WTC11 (cell line): ENCODE results near the gene EDC3. TPM values are rescaled to one million over a fixed set of nuclear protein-coding genes. Genes with fewer than 3 reads are reported as not detected.

Experiments used
- ATAC-seq: fragments of 200-7000 bp; cut with Tn5 transposase; 2 replicates; pipeline ENCODE4 v1.10.0; 2021; ENCODE audit warnings: mild to moderate bottlenecking, moderate library complexity
- CTCF ChIA-PET: fragments of 300-600 bp; sonication (Branson Sonifier 250); formaldehyde crosslinking; loops from one replicate; lab custom pipeline; 2021; ENCODE audit warnings: antibody characterized with exemption; lab: Charles Lee
- POLR2A ChIA-PET: fragments of 350-600 bp; sonication (Branson Sonifier 250); formaldehyde crosslinking; loops from one replicate; lab custom pipeline; 2021; ENCODE audit warnings: antibody characterized with exemption; lab: Charles Lee
- DNase-seq: peaks from one replicate; pipeline ENCODE4 v3.0.0; 2021; ENCODE audit warnings: low spot score
- H3K27ac Mint-ChIP-seq: 2 replicates; pipeline ENCODE4 v1.8.0; 2021; ENCODE audit warnings: mixed read lengths
- H3K27me3 Mint-ChIP-seq: 2 replicates; pipeline ENCODE4 v1.8.0; 2021; ENCODE audit warnings: low read depth, mild to moderate bottlenecking, moderate library complexity, mixed read lengths
- H3K36me3 Mint-ChIP-seq: 2 replicates; pipeline ENCODE4 v1.8.0; 2021; ENCODE audit warnings: mixed read lengths
- H3K4me1 Mint-ChIP-seq: 2 replicates; pipeline ENCODE4 v1.8.0; 2022; ENCODE audit warnings: mixed read lengths
- H3K4me3 Mint-ChIP-seq: 2 replicates; pipeline ENCODE4 v1.8.0; 2021; ENCODE audit warnings: mild to moderate bottlenecking, moderate library complexity, mixed read lengths
- H3K9me3 Mint-ChIP-seq: 2 replicates; pipeline ENCODE4 v1.8.0; 2021; ENCODE audit warnings: mixed read lengths
- CREM ChIP-seq: sonication (generic); formaldehyde crosslinking; IDR thresholded peaks from 2 replicates; pipeline ENCODE4 v1.8.1; 2022; ENCODE audit warnings: mild to moderate bottlenecking, missing genetic modification reagents, moderate library complexity
- FOXJ3 ChIP-seq: sonication (generic); formaldehyde crosslinking; IDR thresholded peaks from 2 replicates; pipeline ENCODE4 v1.9.0; 2021; ENCODE audit warnings: missing genetic modification reagents, mild to moderate bottlenecking, borderline replicate concordance
- FOXK1 ChIP-seq: sonication (generic); formaldehyde crosslinking; IDR thresholded peaks from 2 replicates; pipeline ENCODE4 v1.8.0; 2022; ENCODE audit warnings: mild to moderate bottlenecking, moderate library complexity, missing genetic modification reagents
- IRF2 ChIP-seq: sonication (generic); formaldehyde crosslinking; IDR thresholded peaks from 2 replicates; pipeline ENCODE4 v1.8.0; 2022; ENCODE audit warnings: low read depth, missing genetic modification reagents, borderline replicate concordance
- JAZF1 ChIP-seq: fragments of 250-450 bp; sonication (Bioruptor Pico); IDR thresholded peaks from 2 replicates; pipeline ENCODE4 v1.9.0; 2021; ENCODE audit warnings: moderate library complexity, mild to moderate bottlenecking, inconsistent platforms
- JUN ChIP-seq: sonication (generic); formaldehyde crosslinking; IDR thresholded peaks from 2 replicates; pipeline ENCODE4 v1.8.0; 2023; ENCODE audit warnings: mild to moderate bottlenecking, missing genetic modification reagents
- NR3C1 ChIP-seq: sonication (generic); formaldehyde crosslinking; conservative IDR thresholded peaks from 2 replicates; pipeline ENCODE4 v1.8.1; 2023; ENCODE audit warnings: low read depth, mild to moderate bottlenecking, missing genetic modification reagents
- OVOL2 ChIP-seq: fragments of 250-450 bp; sonication (Bioruptor Pico); IDR thresholded peaks from 2 replicates; pipeline ENCODE4 v1.9.0; 2021; ENCODE audit warnings: mild to moderate bottlenecking, borderline replicate concordance
- PRDM15 ChIP-seq: sonication (generic); formaldehyde crosslinking; IDR thresholded peaks from 2 replicates; pipeline ENCODE4 v1.8.0; 2022; ENCODE audit warnings: missing genetic modification reagents
- SOX15 ChIP-seq: fragments of 250-450 bp; sonication (Bioruptor Pico); IDR thresholded peaks from 2 replicates; pipeline ENCODE4 v1.9.0; 2021; ENCODE audit warnings: mild to moderate bottlenecking
- SP1 ChIP-seq: sonication (generic); formaldehyde crosslinking; conservative IDR thresholded peaks from 2 replicates; pipeline ENCODE4 v1.8.1; 2022; ENCODE audit warnings: missing genetic modification reagents
- TCF7 ChIP-seq: sonication (generic); formaldehyde crosslinking; IDR thresholded peaks from 2 replicates; pipeline ENCODE4 v1.8.0; 2022; ENCODE audit warnings: mild to moderate bottlenecking, low read depth, missing genetic modification reagents, moderate library complexity
- TEAD4 ChIP-seq: sonication (generic); formaldehyde crosslinking; IDR thresholded peaks from 2 replicates; pipeline ENCODE4 v1.8.0; 2022; ENCODE audit warnings: mild to moderate bottlenecking, missing genetic modification reagents
- USF2 ChIP-seq: sonication (generic); formaldehyde crosslinking; IDR thresholded peaks from 2 replicates; pipeline ENCODE4 v1.8.1; 2023; ENCODE audit warnings: mild to moderate bottlenecking, missing genetic modification reagents, moderate library complexity
- ZNF138 ChIP-seq: sonication (generic); formaldehyde crosslinking; conservative IDR thresholded peaks from 2 replicates; pipeline ENCODE4 v1.8.1; 2022; ENCODE audit warnings: mild to moderate bottlenecking, moderate library complexity, missing genetic modification reagents
- ZNF232 ChIP-seq: sonication (generic); formaldehyde crosslinking; IDR thresholded peaks from 2 replicates; pipeline ENCODE4 v1.8.0; 2022; ENCODE audit warnings: mild to moderate bottlenecking, missing genetic modification reagents
- ZNF317 ChIP-seq: sonication (generic); formaldehyde crosslinking; IDR thresholded peaks from 2 replicates; pipeline ENCODE4 v1.8.1; 2023; ENCODE audit warnings: low read depth, mild to moderate bottlenecking, moderate library complexity, missing genetic modification reagents, borderline replicate concordance
- ZNF423 ChIP-seq: fragments of 250-450 bp; sonication (Bioruptor Pico); IDR thresholded peaks from 2 replicates; pipeline ENCODE4 v2.1.2; 2022; ENCODE audit warnings: mild to moderate bottlenecking, moderate library complexity
- ZNF512 ChIP-seq: sonication (generic); formaldehyde crosslinking; IDR thresholded peaks from 2 replicates; pipeline ENCODE4 v1.8.1; 2022; ENCODE audit warnings: missing genetic modification reagents, borderline replicate concordance
- ZNF671 ChIP-seq: fragments of 250-450 bp; sonication (Bioruptor Pico); IDR thresholded peaks from 2 replicates; pipeline ENCODE4 v1.8.0; 2021; ENCODE audit warnings: mild to moderate bottlenecking
- total RNA-seq: library from RNA; stranded (reverse); gene quantifications from 3 replicates; pipeline ENCODE4 v1.2.3, GENCODE V29; 2021
- TF ChIP-seq, protein P1 (sequence below): sonication (generic); formaldehyde crosslinking; IDR thresholded peaks from 2 replicates; pipeline ENCODE4 v1.8.1; 2022; ENCODE audit warnings: mild to moderate bottlenecking, moderate library complexity, missing genetic modification reagents
- TF ChIP-seq, protein P2 (sequence below): sonication (generic); formaldehyde crosslinking; IDR thresholded peaks from 2 replicates; pipeline ENCODE4 v1.8.0; 2023; ENCODE audit warnings: missing genetic modification reagents
- TF ChIP-seq, protein P3 (sequence below): sonication (generic); formaldehyde crosslinking; IDR thresholded peaks from 2 replicates; pipeline ENCODE4 v1.8.1; 2023; ENCODE audit warnings: mild to moderate bottlenecking, missing genetic modification reagents, borderline replicate concordance

The EDC3 gene
- total RNA-seq, 1 experiment from 2014 or later: 54.7 TPM

DNA sequence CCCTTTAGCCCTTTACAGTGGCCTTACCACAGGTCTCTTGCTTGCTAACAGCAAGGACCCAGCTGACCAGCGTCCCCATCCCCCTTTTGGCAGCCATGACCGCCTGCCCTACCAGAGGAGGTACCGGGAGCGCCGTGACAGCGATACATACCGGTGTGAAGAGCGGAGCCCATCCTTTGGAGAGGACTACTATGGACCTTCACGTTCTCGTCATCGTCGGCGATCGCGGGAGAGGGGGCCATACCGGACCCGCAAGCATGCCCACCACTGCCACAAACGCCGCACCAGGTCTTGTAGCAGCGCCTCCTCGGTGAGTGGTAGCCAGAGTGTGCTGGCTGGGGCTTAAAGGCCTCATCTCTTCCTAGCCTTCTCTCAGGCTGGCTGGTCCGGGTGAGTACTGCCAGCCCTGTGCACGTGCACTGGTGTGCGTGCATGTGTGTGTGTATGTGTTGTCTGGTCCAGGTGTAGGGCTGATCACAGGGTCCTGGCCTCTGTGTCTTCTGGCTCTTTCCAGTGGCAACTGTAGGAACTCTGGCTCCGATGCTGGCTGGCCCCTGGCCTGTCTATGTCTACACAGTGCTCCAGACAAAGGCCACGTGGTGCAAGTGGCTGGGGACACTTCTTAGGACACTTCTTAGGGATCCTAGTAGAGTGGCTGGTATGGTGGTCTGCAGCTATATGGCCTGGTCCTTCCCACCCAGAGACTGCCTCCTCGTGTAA is 75.7 kb downstream of the EDC3 start:
- Mint-ChIP-seq H3K9me3 (no peaks in the 10 kb centered on the region), H3K4me3 (no peak overlapping the region), H3K27me3 (no peaks in the 10 kb centered on the region), H3K36me3 (peaks cover 52% of the 10 kb centered on the region), H3K27ac (no peak overlapping the region), H3K4me1 (peaks cover 22% of the 10 kb centered on the region)
- TF ChIP-seq, protein P1, sequence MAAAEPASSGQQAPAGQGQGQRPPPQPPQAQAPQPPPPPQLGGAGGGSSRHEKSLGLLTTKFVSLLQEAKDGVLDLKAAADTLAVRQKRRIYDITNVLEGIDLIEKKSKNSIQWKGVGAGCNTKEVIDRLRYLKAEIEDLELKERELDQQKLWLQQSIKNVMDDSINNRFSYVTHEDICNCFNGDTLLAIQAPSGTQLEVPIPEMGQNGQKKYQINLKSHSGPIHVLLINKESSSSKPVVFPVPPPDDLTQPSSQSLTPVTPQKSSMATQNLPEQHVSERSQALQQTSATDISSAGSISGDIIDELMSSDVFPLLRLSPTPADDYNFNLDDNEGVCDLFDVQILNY (CRISPR knock-in tag): no peak
- TF ChIP-seq NR3C1 (CRISPR knock-in tag) (no peak), SP1 (no peak), SOX15 (CRISPR knock-in tag) (no peak), ZNF671 (CRISPR knock-in tag) (no peak), JAZF1 (CRISPR knock-in tag) (no peak), OVOL2 (CRISPR knock-in tag) (no peak), PRDM15 (CRISPR knock-in tag) (no peak), IRF2 (no peak), ZNF317 (CRISPR knock-in tag) (no peak), USF2 (CRISPR knock-in tag) (no peak)
- TF ChIP-seq, protein P2, sequence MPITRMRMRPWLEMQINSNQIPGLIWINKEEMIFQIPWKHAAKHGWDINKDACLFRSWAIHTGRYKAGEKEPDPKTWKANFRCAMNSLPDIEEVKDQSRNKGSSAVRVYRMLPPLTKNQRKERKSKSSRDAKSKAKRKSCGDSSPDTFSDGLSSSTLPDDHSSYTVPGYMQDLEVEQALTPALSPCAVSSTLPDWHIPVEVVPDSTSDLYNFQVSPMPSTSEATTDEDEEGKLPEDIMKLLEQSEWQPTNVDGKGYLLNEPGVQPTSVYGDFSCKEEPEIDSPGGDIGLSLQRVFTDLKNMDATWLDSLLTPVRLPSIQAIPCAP: no peak
- POLR2A ChIA-PET: no interaction called here
- DNase-seq: no peak
- no peak for ATAC-seq
- CTCF ChIA-PET: interaction anchor here (6.3 to 6.5 kb wide), 2 partner anchors 13 to 150 kb away, joined by 78 to 87 read pairs; no protein-coding TSS in a partner anchor

DNA sequence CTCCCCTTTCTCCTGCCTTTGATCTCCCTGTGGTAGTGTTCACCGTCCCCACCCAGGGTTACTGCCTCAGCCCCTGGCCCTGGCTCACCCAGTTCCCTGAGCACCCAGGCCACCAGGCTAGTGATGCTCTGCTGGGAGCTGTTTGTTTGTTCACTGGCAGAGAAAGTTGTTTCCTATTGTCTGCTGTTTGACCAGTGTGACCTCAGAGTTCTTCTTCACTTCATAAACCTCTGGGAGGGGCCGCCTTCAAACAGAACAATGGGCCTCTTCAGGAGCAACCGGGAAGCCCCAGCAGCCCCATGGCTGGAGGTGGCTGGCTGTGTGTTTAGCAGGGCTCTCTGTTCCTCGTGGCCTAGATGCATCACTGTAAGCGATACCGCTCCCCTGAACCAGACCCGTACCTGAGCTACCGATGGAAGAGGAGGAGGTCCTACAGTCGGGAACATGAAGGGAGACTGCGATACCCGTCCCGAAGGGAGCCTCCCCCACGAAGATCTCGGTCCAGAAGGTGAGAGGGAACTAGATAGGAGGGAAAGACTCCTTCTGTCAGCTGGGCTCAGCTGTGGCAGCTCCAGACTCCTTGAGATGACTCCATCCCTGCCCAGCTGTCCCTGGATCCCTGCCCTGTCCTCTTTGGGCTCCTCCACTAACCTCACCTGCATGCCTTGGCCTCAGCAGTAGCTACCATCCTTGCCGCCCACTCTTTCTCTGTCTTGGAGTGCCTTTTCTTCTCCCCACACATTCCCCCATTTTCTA is 76.8 kb downstream of the EDC3 start:
- ATAC-seq: no peak
- Mint-ChIP-seq H3K27me3 (no peaks in the 10 kb centered on the region; the same call in 1 of the 2 replicates), H3K36me3 (peaks cover 41% of the 10 kb centered on the region), H3K4me3 (no peak overlapping the region), H3K4me1 (peaks cover 25% of the 10 kb centered on the region), H3K9me3 (no peaks in the 10 kb centered on the region), H3K27ac (no peak overlapping the region)
- ChIA-PET POLR2A (no interaction called here), CTCF (interaction anchor here (0.9 to 6.5 kb wide), 3 partner anchors 14 to 237 kb away, joined by 4 to 87 read pairs (median 78); no protein-coding TSS in a partner anchor)
- DNase-seq: no peak
- no peak for TF ChIP-seq ZNF512
- no peak for TF ChIP-seq CREM
- TF ChIP-seq TEAD4 (CRISPR knock-in tag): no peak
- TF ChIP-seq, protein P3, sequence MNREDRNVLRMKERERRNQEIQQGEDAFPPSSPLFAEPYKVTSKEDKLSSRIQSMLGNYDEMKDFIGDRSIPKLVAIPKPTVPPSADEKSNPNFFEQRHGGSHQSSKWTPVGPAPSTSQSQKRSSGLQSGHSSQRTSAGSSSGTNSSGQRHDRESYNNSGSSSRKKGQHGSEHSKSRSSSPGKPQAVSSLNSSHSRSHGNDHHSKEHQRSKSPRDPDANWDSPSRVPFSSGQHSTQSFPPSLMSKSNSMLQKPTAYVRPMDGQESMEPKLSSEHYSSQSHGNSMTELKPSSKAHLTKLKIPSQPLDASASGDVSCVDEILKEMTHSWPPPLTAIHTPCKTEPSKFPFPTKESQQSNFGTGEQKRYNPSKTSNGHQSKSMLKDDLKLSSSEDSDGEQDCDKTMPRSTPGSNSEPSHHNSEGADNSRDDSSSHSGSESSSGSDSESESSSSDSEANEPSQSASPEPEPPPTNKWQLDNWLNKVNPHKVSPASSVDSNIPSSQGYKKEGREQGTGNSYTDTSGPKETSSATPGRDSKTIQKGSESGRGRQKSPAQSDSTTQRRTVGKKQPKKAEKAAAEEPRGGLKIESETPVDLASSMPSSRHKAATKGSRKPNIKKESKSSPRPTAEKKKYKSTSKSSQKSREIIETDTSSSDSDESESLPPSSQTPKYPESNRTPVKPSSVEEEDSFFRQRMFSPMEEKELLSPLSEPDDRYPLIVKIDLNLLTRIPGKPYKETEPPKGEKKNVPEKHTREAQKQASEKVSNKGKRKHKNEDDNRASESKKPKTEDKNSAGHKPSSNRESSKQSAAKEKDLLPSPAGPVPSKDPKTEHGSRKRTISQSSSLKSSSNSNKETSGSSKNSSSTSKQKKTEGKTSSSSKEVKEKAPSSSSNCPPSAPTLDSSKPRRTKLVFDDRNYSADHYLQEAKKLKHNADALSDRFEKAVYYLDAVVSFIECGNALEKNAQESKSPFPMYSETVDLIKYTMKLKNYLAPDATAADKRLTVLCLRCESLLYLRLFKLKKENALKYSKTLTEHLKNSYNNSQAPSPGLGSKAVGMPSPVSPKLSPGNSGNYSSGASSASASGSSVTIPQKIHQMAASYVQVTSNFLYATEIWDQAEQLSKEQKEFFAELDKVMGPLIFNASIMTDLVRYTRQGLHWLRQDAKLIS: no peak
- TF ChIP-seq TCF7 (CRISPR knock-in tag): no peak
- TF ChIP-seq FOXJ3 (CRISPR knock-in tag): no peak
- no peak for TF ChIP-seq ZNF232
- TF ChIP-seq JUN: no peak
- no peak for TF ChIP-seq ZNF138 (CRISPR knock-in tag)
- TF ChIP-seq ZNF423 (CRISPR knock-in tag): no peak
- TF ChIP-seq FOXK1: no peak
